ENCODE results near the gene ACRV1.

ACRV1 gene

GRCh38 chr11:125649465-125650166, 31.0 kb downstream of the ACRV1 start:
- no peak for DNase-seq

GRCh38 chr11:125645871-125646270, 34.8 kb downstream of the ACRV1 start:
- no peak for DNase-seq

- DNase-seq: no peak
Observed at GRCh38 chr11:125638315-125638714, 42.3 kb downstream of the ACRV1 start.

GRCh38 chr11:125637840-125638239, 42.8 kb downstream of the ACRV1 start:
- DNase-seq: no peak

- DNase-seq: no peak
Observed at GRCh38 chr11:125627236-125627910, 53.3 kb downstream of the ACRV1 start.

- DNase-seq: peak; percentile 16
Observed at GRCh38 chr11:125626288-125626950, 54.2 kb downstream of the ACRV1 start.

GRCh38 chr11:125625630-125626287, 54.9 kb downstream of the ACRV1 start:
- DNase-seq: peak; percentile 82

- no peak for DNase-seq
Observed at GRCh38 chr11:125625225-125625629, 55.4 kb downstream of the ACRV1 start.

- no peak for DNase-seq
Observed at GRCh38 chr11:125624756-125625213, 55.9 kb downstream of the ACRV1 start, which contains the start of gene CHEK1. CHEK1 (plus strand) TSS chr11:125625163; CDS start chr11:125626769, 1,606 bp downstream.

- no peak for DNase-seq
Observed at GRCh38 chr11:125623064-125623463, 57.6 kb downstream of the ACRV1 start.

GRCh38 chr11:125621995-125622394, 58.7 kb downstream of the ACRV1 start:
- no peak for DNase-seq

Data from amniotic stem cell (primary cell).